Measurements from ENCODE around the gene HRH1. TPM values are rescaled to one million over a fixed set of nuclear protein-coding genes. Genes with fewer than 3 reads are reported as not detected.

Gene HRH1
- total and polyA plus RNA-seq, 10 of the 15 experiments (the other 5 are each of a cell fraction or from before 2014, with no cell fraction given), result not detected

DNA sequence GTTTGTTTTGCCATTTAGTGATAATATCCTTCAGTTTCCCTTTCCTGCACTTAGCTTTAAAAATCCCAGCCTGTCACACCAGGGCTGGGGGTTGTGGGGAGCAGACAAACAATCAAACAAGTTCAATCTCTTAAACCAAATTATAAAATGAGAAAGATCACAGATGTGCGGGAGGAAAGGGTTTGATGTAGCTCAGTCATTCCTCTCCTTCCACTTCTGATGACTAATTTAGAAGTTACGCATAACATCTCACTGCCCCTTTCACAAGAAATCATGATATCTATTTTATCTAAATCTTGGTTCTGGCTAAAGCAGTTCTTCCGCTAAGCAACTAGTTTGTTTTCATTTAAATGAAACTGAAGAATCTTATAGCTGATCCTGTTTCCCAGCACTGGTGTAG, 83.8 kb downstream of the HRH1 start:
- Histone ChIP-seq H4K20me1 (ENCODE audit: control insufficient read depth, insufficient read depth) (no peaks in the 10 kb centered on the region), H3K9me3 (replicated peaks; ENCODE audit: control insufficient read depth, insufficient read depth, low read length) (peaks cover 3% of the 10 kb centered on the region; the same call in 2 of the 3 replicates), H3K9ac (ENCODE audit: control insufficient read depth, insufficient read depth, low read length) (no peak overlapping the region), H2AFZ (ENCODE audit: control insufficient read depth, low read depth, low read length) (no peak overlapping the region), H3K4me1 (ENCODE audit: control insufficient read depth, insufficient read depth, low read length) (no peaks in the 10 kb centered on the region), H3K27ac (ENCODE audit: control insufficient read depth, insufficient read depth) (no peak overlapping the region), H3K36me3 (ENCODE audit: control insufficient read depth in 2 of 2, insufficient read depth in 2 of 2, low read length in 1 of 2) (no peaks in the 10 kb centered on the region), H3K4me3 (no peak overlapping the region), H3K4me2 (ENCODE audit: control insufficient read depth, insufficient read depth) (no peak overlapping the region), H3K79me2 (ENCODE audit: control insufficient read depth, insufficient read depth, low read length) (no peaks in the 10 kb centered on the region), H3K27me3 (replicated peaks in 1 of 2; ENCODE audit: control insufficient read depth in 2 of 2, insufficient read depth in 2 of 2, low read length in 1 of 2) (no peaks in the 10 kb centered on the region)
- ATAC-seq (peak; percentile 48), DNase-seq (ENCODE audit: low read depth, low spot score) (no peak), FAIRE-seq (no peak)
- 1% methylated on average over 3 of the region's 3 CpGs for WGBS (ENCODE audit: insufficient coverage, insufficient replicate concordance, low lambda C conversion rate, missing lambda C conversion rate)
- intact Hi-C loops (cut with micrococcal nuclease; ENCODE audit: unreplicated experiment) (loop anchor here (5.0 kb wide), 1 partner anchor 49 kb away; no protein-coding TSS in a partner anchor), in situ Hi-C loops (cut with MboI) (loop anchor here (5.0 kb wide), 1 partner anchor 99 kb away; no protein-coding TSS in a partner anchor)
- no TSS peak for BruUV-seq (replicated peaks)
- ChIA-PET SMC1A (ENCODE audit: uncharacterized antibody, unreplicated experiment) (interaction anchor here (0.5 to 5.2 kb wide), 10 partner anchors 9 to 413 kb away, joined by 3 to 66 read pairs (median 4); no protein-coding TSS in a partner anchor), RAD21 (ENCODE audit: unreplicated experiment) (interaction anchor here (0.7 to 5.6 kb wide), 4 partner anchors 51 to 462 kb away, joined by 3 to 54 read pairs (median 4); no protein-coding TSS in a partner anchor), POLR2A (interaction anchor here (0.6 to 1.0 kb wide), 2 partner anchors 97 to 1027 kb away, joined by 3 to 5 read pairs; no protein-coding TSS in a partner anchor), CTCF (interaction anchor here (0.6 to 6.2 kb wide), 12 partner anchors 10 to 413 kb away, joined by 3 to 116 read pairs (median 4); no protein-coding TSS in a partner anchor)
- TF ChIP-seq EP300 (IDR thresholded peaks at IDR 0.05; ENCODE audit: borderline replicate concordance in 1 of 2, control insufficient read depth in 1 of 2, low read depth in 2 of 2, low read length in 2 of 2) (no peak), JUNB (IDR thresholded peaks at IDR 0.05) (peak; percentile 46), EGR1 (IDR thresholded peaks at IDR 0.05; ENCODE audit: borderline replicate concordance in 1 of 2, low read depth in 2 of 2, low read length in 2 of 2) (no peak)

DNA sequence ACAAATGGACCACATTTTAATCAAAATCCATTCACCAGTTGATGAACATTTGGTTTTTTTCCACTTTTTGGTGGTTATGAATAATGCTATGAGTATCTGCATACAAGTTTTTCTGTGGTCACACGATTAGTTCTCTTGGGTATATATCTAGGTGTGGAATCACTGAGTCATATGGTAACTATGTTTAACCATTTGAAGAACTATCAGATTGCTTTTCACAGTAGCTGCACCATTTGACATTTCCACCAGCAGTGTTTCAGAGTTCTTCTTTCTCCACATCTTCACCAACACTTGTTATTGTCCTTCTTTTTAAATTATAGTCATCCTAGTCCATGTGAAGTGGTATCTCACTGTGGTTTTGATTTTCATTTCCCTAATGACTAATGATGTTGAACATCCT, 84.6 kb downstream of the HRH1 start:
- ChIA-PET RAD21 (ENCODE audit: unreplicated experiment) (interaction anchor here (5.6 kb wide), 1 partner anchor 97 kb away, joined by 54 read pairs; no protein-coding TSS in a partner anchor), POLR2A (no interaction called here), SMC1A (ENCODE audit: uncharacterized antibody, unreplicated experiment) (interaction anchor here (1.1 to 5.2 kb wide), 5 partner anchors 8 to 105 kb away, joined by 3 to 66 read pairs (median 4); no protein-coding TSS in a partner anchor), CTCF (interaction anchor here (0.6 to 6.2 kb wide), 10 partner anchors 11 to 566 kb away, joined by 3 to 116 read pairs (median 4); no protein-coding TSS in a partner anchor)
- H3K9me3 ChIP-seq (replicated peaks; ENCODE audit: control insufficient read depth, insufficient read depth, low read length), result peaks cover 3% of the 10 kb centered on the region; the same call in 2 of the 3 replicates
- intact Hi-C loops (cut with micrococcal nuclease; ENCODE audit: unreplicated experiment), result loop anchor here (5.0 kb wide), 1 partner anchor 48 kb away; no protein-coding TSS in a partner anchor
- no peaks in the 10 kb centered on the region for H3K27me3 ChIP-seq (replicated peaks in 1 of 2; ENCODE audit: control insufficient read depth in 2 of 2, insufficient read depth in 2 of 2, low read length in 1 of 2)
- no peak overlapping the region for H3K4me2 ChIP-seq (ENCODE audit: control insufficient read depth, insufficient read depth)
- no peak overlapping the region for H2AFZ ChIP-seq (ENCODE audit: control insufficient read depth, low read depth, low read length)
- no peak overlapping the region for H3K27ac ChIP-seq (ENCODE audit: control insufficient read depth, insufficient read depth)
- H3K4me3 ChIP-seq, result no peak overlapping the region
- ATAC-seq, result no peak; the same call in 1 of the 3 replicates
- BruUV-seq (replicated peaks), result no TSS peak
- no peaks in the 10 kb centered on the region for H3K79me2 ChIP-seq (ENCODE audit: control insufficient read depth, insufficient read depth, low read length)
- H3K4me1 ChIP-seq (ENCODE audit: control insufficient read depth, insufficient read depth, low read length), result no peaks in the 10 kb centered on the region
- no peak for FAIRE-seq
- H3K36me3 ChIP-seq (ENCODE audit: control insufficient read depth in 2 of 2, insufficient read depth in 2 of 2, low read length in 1 of 2), result no peaks in the 10 kb centered on the region
- DNase-seq (ENCODE audit: low read depth, low spot score), result no peak
- in situ Hi-C loops (cut with MboI), result loop anchor here (5.0 kb wide), 1 partner anchor 98 kb away; no protein-coding TSS in a partner anchor
- no peaks in the 10 kb centered on the region for H4K20me1 ChIP-seq (ENCODE audit: control insufficient read depth, insufficient read depth)
- 0% methylated on average over 1 of the region's 1 CpG for WGBS (ENCODE audit: insufficient coverage, insufficient replicate concordance, low lambda C conversion rate, missing lambda C conversion rate)
- H3K9ac ChIP-seq (ENCODE audit: control insufficient read depth, insufficient read depth, low read length), result no peak overlapping the region
- TF ChIP-seq ETV6 (conservative IDR thresholded peaks at IDR 0.05 in 1 of 2, IDR thresholded peaks at IDR 0.05 in 1 of 2; ENCODE audit: borderline replicate concordance in 1 of 2, low read depth in 1 of 2) (no peak), MTA3 (IDR thresholded peaks at IDR 0.05; ENCODE audit: borderline replicate concordance, low read length) (no peak), TCF7 (IDR thresholded peaks at IDR 0.05; ENCODE audit: borderline replicate concordance) (no peak), POLR2AphosphoS2 (IDR thresholded peaks at IDR 0.05; ENCODE audit: low read depth, low read length) (no peak), PAX8 (IDR thresholded peaks at IDR 0.05) (no peak)
- TF ChIP-seq, protein P1, sequence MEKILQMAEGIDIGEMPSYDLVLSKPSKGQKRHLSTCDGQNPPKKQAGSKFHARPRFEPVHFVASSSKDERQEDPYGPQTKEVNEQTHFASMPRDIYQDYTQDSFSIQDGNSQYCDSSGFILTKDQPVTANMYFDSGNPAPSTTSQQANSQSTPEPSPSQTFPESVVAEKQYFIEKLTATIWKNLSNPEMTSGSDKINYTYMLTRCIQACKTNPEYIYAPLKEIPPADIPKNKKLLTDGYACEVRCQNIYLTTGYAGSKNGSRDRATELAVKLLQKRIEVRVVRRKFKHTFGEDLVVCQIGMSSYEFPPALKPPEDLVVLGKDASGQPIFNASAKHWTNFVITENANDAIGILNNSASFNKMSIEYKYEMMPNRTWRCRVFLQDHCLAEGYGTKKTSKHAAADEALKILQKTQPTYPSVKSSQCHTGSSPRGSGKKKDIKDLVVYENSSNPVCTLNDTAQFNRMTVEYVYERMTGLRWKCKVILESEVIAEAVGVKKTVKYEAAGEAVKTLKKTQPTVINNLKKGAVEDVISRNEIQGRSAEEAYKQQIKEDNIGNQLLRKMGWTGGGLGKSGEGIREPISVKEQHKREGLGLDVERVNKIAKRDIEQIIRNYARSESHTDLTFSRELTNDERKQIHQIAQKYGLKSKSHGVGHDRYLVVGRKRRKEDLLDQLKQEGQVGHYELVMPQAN (conservative IDR thresholded peaks at IDR 0.05), result no peak
- TF ChIP-seq, protein P2, sequence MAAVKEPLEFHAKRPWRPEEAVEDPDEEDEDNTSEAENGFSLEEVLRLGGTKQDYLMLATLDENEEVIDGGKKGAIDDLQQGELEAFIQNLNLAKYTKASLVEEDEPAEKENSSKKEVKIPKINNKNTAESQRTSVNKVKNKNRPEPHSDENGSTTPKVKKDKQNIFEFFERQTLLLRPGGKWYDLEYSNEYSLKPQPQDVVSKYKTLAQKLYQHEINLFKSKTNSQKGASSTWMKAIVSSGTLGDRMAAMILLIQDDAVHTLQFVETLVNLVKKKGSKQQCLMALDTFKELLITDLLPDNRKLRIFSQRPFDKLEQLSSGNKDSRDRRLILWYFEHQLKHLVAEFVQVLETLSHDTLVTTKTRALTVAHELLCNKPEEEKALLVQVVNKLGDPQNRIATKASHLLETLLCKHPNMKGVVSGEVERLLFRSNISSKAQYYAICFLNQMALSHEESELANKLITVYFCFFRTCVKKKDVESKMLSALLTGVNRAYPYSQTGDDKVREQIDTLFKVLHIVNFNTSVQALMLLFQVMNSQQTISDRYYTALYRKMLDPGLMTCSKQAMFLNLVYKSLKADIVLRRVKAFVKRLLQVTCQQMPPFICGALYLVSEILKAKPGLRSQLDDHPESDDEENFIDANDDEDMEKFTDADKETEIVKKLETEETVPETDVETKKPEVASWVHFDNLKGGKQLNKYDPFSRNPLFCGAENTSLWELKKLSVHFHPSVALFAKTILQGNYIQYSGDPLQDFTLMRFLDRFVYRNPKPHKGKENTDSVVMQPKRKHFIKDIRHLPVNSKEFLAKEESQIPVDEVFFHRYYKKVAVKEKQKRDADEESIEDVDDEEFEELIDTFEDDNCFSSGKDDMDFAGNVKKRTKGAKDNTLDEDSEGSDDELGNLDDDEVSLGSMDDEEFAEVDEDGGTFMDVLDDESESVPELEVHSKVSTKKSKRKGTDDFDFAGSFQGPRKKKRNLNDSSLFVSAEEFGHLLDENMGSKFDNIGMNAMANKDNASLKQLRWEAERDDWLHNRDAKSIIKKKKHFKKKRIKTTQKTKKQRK (IDR thresholded peaks at IDR 0.05; ENCODE audit: low read depth, low read length), result no peak
